ENCODE results near the gene TSPAN9. TPM values are rescaled to one million over a fixed set of nuclear protein-coding genes. Genes with fewer than 3 reads are reported as not detected.

Gene TSPAN9
- total RNA-seq, 1 donor from 2014 or later = 114 TPM

GRCh38 chr12:3161861-3162260, 84.7 kb downstream of the TSPAN9 start:
- Mint-ChIP-seq H3K4me3 (ENCODE audit: unreplicated experiment) (no peak overlapping the region), H3K36me3 (ENCODE audit: unreplicated experiment) (peaks cover 6% of the 10 kb centered on the region), H3K27ac (ENCODE audit: unreplicated experiment) (no peak overlapping the region), H3K9me3 (ENCODE audit: unreplicated experiment) (no peaks in the 10 kb centered on the region), H3K27me3 (ENCODE audit: unreplicated experiment) (no peaks in the 10 kb centered on the region), H3K4me1 (ENCODE audit: unreplicated experiment) (peaks cover 38% of the 10 kb centered on the region)
- no peak for TF ChIP-seq CTCF (IDR thresholded peaks at IDR 0.05)
- no peak for DNase-seq (ENCODE audit: extremely low spot score, unreplicated experiment)

- H3K9me3 Mint-ChIP-seq (ENCODE audit: unreplicated experiment) = no peaks in the 10 kb centered on the region
- H3K36me3 Mint-ChIP-seq (ENCODE audit: unreplicated experiment) = peaks cover 7% of the 10 kb centered on the region
- H3K4me1 Mint-ChIP-seq (ENCODE audit: unreplicated experiment) = peaks cover 32% of the 10 kb centered on the region
- no peak overlapping the region for H3K4me3 Mint-ChIP-seq (ENCODE audit: unreplicated experiment)
- H3K27me3 Mint-ChIP-seq (ENCODE audit: unreplicated experiment) = no peaks in the 10 kb centered on the region
- no peak for TF ChIP-seq CTCF (IDR thresholded peaks at IDR 0.05)
- H3K27ac Mint-ChIP-seq (ENCODE audit: unreplicated experiment) = no peak overlapping the region
- no peak for DNase-seq (ENCODE audit: extremely low spot score, unreplicated experiment)
These were observed 87.4 kb downstream of the TSPAN9 start for GRCh38 chr12:3164454-3165077.

GRCh38 chr12:3165078-3165980, 88.2 kb downstream of the TSPAN9 start:
- Mint-ChIP-seq H3K9me3 (ENCODE audit: unreplicated experiment) (no peaks in the 10 kb centered on the region), H3K27ac (ENCODE audit: unreplicated experiment) (no peak overlapping the region), H3K36me3 (ENCODE audit: unreplicated experiment) (peaks cover 7% of the 10 kb centered on the region), H3K27me3 (ENCODE audit: unreplicated experiment) (no peaks in the 10 kb centered on the region), H3K4me1 (ENCODE audit: unreplicated experiment) (peaks cover 28% of the 10 kb centered on the region), H3K4me3 (ENCODE audit: unreplicated experiment) (no peak overlapping the region)
- no peak for TF ChIP-seq CTCF (IDR thresholded peaks at IDR 0.05)
- no peak for DNase-seq (ENCODE audit: extremely low spot score, unreplicated experiment)

GRCh38 chr12:3167636-3168035, 90.5 kb downstream of the TSPAN9 start:
- Mint-ChIP-seq H3K27me3 (ENCODE audit: unreplicated experiment) (no peaks in the 10 kb centered on the region), H3K4me1 (ENCODE audit: unreplicated experiment) (peaks cover 45% of the 10 kb centered on the region), H3K4me3 (ENCODE audit: unreplicated experiment) (no peak overlapping the region), H3K9me3 (ENCODE audit: unreplicated experiment) (no peaks in the 10 kb centered on the region), H3K27ac (ENCODE audit: unreplicated experiment) (no peak overlapping the region), H3K36me3 (ENCODE audit: unreplicated experiment) (peaks cover 2% of the 10 kb centered on the region)
- TF ChIP-seq CTCF (IDR thresholded peaks at IDR 0.05) = no peak
- no peak for DNase-seq (ENCODE audit: extremely low spot score, unreplicated experiment)
